ENCODE measurements around the gene KCNMB4. TPM values are rescaled to one million over a fixed set of nuclear protein-coding genes. Genes with fewer than 3 reads are reported as not detected.

The KCNMB4 gene, protein sequence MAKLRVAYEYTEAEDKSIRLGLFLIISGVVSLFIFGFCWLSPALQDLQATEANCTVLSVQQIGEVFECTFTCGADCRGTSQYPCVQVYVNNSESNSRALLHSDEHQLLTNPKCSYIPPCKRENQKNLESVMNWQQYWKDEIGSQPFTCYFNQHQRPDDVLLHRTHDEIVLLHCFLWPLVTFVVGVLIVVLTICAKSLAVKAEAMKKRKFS
- total RNA-seq, result 0.76 TPM

DNA sequence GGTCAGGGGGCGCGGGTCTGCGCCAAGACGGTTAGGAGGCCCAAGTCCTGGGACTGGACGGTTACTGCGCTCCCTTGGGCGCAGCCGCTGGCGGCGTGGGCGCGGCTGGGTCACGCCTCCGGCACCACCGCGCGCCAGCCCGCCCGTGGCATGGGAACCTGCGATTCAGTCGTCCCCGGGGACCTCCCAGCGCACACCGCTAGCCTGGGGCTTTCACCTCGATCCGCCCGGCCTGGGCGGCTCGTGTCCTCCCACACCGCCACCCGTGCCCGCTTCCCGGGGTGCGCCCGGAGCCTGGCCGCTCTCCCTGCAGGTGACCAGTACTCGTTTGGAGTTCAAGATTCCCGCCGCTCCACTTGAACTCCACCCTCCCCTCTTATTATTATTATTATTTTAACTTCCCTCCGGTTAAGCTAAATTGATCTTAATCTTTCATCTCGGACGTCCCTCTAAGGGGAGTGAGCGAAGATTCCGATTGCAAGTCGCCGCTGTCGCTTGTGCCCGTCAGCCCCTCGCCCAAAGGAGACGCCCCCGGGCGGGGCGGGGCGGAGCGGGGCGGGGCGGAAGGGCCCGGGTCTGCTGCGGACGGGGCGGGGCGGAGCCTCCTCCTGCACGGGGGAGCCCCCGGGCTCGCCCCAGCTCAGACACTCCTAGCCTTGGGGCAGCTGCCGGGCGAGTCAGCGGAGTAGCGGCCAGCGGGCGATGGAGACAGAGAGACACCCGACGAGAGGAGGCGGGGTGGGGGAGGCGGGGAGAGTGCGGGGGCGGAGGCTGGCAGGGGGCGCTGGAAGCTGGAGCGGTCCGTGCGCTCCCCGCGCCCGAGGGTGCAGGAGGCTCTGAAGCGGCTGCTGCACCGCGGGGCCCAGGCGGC lies at the start of gene KCNMB4:
KCNMB4 (plus strand) TSS at position 643 of the 871 bp plus-strand sequence. CDS start 445 bp downstream, outside the sequence.
- ATAC-seq, result peak; percentile 72

DNA sequence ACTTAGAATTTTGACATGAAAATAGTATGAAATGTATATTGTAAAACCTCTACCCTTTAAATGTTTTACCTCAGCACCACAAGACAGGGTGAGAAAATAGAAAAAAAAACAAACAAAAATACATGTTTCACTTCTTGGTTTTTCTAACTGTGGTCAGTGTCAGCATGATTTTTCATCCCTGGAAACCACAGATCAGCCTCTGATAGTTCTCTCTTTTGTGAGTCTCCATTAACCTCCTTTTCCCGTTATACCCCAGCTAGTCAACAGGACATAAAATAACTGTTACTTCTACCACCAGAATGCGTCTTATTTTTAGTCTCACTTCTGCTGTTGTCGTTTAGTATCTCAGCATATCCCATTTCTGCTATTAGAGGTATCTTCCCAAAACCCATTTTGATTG lies 48.3 kb upstream of the KCNMB4 start:
- no peak for ATAC-seq

DNA sequence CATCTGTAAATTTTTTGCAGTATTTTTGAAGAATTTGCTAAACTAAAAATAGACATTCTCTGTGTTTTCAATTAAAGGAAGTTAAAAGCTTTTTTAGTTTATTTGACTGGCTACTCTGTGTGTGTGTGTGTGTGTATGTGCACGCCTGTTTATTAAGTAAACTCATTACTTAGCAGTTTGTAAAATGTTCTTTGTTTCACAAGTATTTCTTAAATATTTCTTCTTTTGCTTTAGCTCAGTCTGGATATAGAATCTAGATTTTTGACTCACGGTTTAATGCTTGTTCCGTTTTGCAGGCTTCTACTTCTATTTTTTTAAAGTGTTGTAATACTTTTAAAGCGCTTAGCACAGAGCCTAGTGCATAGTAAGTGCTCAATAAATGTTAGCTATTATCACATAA lies 46.5 kb upstream of the KCNMB4 start:
- ATAC-seq, result no peak

DNA sequence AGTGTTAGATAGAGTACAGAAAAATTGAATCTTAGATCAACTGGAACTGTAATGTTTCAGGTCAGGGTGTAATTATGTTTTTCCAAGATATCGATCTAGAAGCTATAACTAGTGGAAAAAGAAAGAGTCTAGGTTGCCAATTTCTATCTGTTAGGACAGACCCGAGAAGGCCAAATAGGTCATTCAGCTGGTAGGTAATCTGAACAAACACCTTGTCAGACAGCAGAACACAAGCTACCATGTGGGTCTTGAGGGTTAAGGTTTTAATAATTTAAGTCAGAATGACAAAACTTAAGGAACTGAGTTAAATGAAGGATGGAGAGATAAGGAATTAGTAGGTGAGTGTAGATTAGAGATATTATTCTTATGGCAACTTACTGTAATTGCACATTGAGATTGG lies 44.9 kb upstream of the KCNMB4 start:
- ATAC-seq, result no peak

DNA sequence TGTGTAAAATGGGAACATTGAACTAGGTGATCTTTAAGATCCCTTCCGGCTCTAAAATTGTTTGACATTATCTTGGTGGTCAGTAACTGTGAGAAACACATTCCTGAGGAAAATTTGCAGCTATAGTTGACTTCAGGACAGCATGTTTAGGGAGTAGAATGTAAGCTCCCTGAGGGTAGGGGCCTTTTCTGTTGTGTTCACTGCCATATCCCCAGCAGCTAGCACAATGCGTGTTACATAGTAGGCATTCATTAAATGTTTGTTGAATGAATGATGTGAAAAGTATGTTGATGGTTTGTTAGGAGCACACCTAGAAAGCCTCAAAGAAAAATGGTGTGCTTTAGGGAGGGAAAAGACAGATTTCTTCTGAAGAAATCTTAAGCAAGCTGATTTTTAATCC lies 38.5 kb upstream of the KCNMB4 start:
- no peak for ATAC-seq

DNA sequence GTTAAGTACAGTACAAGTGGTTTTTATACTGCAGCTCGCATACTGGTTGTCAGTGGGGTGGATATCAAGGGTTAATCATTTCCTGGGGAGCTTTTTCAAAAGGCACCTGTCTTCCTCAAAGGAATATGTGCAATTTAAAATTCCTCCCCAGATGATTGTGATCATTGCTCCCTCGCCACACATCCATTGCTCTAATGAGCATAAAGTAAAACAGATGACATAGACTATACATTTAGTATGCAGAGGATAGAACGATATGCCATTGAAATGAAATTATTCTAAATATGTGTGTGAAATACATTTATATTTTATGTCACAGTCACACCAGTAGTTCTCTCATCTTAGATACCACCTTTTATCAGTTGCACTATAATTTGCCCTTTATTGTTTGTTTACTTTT lies 36.4 kb upstream of the KCNMB4 start:
- ATAC-seq, result no peak

DNA sequence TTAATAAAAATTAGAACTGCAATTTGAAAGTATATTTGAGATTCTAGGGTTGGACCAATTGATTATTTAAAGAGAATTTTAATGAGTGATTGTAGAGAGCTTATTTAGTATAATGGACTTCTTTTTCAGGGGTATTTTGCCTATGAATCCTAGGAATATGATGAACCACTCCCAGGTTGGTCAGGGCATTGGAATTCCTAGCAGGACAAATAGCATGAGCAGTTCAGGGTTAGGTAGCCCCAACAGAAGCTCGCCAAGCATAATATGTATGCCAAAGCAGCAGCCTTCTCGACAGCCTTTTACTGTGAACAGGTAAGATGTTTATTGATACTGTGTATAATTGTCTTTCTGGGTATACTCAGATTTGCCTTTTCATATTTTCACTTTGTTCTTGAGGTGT lies 35.9 kb upstream of the KCNMB4 start:
- ATAC-seq, result no peak

DNA sequence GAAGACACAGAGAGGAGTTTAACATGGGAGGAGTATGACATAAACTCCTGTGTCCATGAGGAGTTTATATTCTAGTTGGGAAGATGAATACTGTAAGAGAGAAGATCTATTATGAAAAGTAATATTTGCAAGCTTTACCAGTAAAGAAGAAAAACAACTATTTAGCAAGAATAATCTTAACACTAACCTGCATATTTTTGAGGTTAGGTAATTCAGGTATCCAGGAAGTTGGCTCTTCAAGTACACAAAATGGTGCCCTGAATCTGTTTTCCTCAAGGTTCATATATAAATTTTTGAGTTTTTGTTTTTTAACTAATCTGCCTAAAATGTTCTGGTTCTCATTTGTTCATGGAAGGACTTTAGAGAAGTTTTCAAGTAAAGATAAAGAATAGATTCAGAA lies 33.9 kb upstream of the KCNMB4 start:
- ATAC-seq, result no peak

DNA sequence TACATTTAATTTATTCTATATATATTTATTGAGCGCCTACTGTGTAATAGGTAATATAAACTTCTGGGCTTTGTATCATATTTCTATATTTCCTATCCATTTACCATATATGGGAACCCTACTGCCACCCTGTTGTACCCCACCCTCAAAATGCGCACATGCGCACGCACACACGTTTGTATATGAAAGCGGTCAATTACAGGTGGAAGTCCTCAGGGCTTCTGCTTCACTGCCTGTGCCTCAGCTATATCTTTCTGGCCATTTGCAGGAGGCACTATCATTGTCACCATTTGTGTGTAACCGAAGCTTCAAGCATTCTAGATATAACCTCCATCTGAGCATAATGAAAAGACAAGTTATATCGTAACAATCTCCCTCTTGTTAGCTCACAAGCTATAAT lies 31.3 kb upstream of the KCNMB4 start:
- no peak for ATAC-seq

DNA sequence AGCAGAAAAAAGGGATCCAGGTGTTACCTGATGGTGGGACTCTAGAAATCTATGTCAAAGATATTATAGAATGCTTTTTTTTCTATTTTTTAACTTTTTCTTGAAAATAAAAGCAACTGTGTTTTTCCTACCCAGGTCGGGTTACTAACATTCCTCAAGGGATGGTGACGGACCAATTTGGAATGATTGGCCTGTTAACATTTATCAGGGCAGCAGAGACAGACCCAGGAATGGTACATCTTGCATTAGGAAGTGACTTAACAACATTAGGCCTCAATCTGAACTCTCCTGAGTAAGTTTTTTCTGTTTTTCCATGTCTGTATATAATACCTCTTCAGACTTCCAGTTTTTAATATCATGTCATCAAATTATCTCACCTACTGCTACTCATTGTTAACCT lies 27.6 kb upstream of the KCNMB4 start:
- ATAC-seq, result no peak

DNA sequence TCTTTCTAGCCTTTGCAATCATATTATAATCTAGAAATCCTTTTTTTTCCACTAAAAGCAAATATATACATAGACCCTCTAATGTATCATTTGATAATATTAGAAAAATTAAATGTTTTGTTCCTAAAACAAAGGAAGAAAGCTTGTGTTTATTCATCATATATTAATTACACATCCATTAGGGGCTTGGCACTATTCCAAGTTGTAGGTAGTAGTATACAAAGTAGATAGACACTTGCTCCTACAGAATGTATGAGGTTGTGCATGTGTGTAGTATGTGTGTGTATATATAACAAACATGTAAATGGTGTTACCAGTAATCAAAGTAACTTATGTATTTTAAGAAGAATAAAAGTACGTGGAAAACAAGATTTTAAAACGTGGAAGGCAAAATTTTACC lies 15.0 kb upstream of the KCNMB4 start:
- ATAC-seq, result no peak

DNA sequence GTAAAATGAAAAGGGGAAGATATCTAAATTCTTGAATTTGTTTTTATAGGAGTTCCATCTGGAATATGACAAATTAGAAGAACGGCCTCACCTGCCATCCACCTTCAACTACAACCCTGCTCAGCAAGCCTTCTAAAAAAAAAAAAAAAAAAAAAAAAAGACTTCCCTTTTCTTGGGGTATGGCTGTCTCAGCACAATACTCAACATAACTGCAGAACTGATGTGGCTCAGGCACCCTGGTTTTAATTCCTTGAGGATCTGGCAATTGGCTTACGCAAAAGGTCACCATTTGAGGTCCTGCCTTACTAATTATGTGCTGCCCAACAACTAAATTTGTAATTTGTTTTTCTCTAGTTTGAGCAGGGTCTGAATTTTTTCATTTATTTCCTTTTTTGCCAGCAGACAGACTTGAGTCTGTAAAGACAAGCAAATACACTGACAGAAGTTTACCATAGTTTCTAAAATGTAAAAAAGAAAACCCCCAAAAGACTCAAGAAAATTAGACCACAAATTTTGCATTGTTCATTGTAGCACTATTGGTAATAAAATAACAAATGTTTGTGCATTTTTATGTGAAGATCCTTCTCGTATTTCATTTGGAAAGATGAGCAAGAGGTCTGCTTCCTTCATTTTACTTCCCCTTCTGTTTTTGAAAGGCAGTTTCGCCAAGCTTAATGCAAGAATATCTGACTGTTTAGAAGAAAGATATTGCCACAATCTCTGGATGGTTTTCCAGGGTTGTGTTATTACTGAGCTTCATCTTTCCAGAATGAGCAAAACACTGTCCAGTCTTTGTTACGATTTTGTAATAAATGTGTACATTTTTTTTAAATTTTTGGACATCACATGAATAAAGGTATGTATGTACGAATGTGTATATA lies 12.1 kb upstream of the KCNMB4 start:
- no peak for ATAC-seq

DNA sequence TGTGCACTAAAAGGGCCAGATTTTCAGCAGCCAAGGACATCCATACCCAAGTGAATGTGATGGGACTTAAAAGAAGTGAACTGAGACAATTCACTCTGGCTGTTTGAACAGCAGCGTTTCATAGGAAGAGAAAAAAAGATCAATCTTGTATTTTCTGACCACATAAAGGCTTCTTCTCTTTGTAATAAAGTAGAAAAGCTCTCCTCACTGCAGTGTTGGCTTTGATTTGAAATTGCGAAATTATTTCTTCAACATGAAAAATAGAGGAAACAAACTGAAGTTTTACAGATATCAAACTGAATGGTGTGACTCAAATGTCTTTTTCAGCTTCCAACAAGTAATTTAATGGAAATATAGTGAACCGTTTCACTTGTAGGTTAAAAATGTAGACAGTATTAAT lies 11.3 kb upstream of the KCNMB4 start:
- ATAC-seq, result no peak

DNA sequence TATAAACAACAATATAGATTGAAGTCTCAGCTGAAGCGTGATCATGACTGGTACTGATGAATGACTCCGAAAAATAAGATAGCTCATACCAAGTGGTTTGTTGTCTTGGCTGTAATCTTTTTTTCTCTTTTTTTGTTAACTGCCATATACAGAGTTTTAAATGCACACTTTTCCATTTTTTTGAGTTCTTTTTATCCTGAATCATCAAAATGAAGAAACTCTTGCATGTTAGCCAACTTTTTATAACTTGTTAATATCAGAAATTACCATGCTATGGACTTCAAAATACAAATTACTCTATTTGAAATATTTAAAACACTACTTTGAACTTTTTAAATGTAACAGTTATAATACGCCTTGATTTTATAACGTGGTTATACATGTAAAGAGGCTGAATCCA lies 10.1 kb upstream of the KCNMB4 start:
- ATAC-seq, result no peak

DNA sequence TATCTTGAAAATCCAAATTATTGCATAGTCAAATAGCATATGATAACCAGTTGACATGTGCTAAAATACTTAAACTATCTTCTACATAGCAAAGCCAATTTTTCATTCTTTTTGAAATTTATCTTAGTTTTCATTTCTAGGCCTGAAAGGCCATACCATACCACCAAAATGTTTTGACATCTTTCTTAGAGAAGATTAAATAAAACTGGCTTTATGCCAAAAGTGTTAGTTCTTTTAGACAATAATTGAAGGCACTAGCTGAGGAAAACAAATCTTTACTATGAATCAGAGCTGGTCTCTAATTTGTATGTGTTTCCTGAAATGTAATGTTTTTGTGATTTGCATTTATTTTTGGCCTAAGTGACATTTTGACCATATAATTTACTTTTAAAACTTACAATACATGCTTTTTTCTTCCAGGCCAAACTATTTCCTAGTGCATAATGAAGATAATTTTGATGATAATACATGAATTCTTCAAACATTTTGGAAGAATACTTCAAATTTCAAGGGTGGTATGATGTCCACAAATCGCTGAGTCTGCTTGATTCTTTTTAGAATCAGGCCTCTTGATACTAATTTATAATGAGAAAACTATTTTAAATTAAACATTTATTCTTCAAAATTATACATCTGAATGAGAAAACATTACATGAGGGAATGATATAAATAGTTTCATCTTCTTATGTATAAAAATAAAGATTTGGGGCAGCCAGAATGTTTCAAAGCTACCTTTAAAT lies 6.5 kb upstream of the KCNMB4 start:
- ATAC-seq, result no peak

DNA sequence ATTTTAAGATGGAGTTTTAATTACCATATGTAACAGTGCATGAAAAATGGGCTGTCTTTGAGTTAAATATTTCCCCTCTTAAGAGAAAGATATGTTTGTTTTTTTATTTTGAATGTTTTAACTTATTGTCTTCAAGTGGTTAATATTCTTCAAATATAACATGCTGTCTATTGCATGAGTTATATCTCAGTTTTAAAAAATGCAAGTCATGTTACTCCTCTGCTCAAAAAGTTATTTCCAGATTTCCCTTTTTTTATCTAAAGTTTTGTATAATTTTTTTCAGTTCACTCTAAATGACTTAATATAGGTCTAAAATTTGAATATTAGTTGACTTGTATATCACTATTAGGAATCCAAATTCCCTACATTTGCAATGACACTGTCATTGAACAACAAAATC lies 5.9 kb upstream of the KCNMB4 start:
- no peak for ATAC-seq

DNA sequence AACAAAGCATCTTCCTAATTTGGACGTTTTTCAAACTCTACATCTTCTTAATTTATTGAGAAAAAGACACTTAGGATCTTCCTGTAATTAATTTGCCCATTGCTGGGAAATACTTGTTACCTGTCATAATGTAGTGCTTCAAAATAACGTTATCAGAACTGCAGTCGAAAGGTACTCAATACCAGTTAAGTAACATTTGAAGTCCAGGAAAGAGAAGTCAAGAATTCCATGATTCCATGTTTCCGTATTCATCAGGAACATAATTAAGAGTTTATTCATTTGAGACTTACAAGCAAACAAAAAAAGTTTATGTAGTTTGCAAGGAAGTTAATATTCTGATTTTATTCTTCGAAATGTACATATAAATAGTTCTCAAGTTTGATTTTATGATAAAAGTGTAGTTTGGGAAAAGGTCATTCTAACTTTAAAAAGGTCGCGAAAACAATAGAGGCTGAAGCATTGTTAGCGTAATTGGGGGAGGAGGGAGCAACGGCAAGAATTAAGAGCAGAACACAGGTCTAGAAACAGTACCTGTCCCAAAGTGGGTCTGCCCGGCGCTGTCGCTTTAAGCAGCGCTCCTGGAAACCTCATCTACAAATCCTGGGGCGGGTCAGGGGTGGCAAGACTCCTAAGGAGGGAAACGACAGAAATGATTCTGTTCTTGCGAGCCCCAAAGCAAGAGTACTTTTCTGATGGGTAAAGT lies 1.2 kb upstream of the KCNMB4 start:
- no peak for ATAC-seq

DNA sequence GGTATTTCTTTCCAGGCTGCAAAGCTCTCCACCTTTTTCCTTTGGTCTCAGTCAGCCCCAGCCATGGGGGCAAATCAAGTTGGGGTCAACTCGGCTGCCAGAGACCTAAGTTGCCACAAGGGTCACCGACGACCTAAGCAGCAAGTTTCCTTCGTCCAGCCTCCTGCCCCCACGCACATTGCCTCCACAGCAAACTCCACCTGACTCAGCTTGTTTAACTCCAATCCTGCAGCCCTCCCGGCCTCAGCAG lies 767 bp upstream of the KCNMB4 start:
- no peak for ATAC-seq

DNA sequence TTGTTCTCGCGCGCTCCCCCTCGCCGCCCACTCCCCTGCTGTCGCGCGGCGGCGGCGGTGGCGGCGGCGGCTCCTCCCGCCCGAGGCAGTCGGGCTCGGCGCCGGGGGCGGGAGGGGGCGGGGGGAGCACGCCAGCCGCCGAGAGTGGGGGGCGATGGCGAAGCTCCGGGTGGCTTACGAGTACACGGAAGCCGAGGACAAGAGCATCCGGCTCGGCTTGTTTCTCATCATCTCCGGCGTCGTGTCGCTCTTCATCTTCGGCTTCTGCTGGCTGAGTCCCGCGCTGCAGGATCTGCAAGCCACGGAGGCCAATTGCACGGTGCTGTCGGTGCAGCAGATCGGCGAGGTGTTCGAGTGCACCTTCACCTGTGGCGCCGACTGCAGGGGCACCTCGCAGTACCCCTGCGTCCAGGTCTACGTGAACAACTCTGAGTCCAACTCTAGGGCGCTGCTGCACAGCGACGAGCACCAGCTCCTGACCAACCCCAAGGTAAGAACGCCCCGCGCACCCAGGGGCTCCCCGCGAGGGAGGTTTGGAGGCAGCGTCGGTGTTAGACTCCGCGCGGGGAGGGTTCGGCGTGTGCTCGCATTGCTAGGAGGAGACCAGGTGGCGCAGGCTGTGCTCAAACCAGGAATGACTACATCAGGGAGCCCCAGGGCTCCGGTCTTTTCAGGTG lies 629 bp downstream of the KCNMB4 start:
- peak; percentile 63 for ATAC-seq

DNA sequence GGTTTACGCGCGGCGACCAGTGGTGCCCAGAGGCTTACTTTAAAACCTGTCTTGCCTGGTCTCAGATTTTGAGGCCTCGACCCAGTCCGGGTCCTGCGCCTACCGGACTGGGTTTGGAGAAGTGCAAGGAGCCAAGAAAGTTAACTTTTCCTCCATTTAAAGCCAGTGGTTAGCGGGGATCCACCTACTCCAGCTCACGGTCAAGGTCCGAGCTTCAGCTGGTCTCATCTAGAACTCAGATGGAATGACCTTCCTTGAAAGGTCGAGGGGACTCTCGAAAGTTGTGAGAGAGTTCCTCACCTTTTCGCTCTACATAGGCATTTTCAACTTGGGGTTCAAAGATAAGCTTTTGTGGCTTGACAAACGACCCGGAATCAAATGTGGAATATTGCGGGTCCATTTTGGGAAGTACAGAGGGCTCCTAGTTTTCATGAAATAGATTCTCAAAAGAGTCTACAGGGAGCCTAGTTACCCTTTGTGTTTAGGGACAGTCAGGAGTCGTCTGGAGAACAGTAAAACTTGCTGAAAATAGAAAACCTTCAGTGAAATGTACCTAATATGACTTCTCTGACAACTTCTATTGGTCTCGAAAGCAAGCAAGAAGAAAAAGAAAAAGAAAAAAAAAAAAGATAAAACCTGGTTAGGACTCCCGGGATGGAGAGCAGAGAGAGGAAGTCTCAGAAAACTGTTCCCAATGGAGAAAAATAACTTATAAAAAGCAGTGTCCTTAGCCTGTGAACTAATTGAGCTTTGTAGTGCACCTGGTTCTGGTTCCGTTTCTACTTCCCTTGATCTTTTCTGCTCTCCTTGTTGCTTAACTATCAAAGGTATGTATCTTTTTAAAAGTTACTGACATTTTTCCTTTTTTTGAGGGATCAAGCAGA lies 1.4 kb downstream of the KCNMB4 start:
- no peak for ATAC-seq

DNA sequence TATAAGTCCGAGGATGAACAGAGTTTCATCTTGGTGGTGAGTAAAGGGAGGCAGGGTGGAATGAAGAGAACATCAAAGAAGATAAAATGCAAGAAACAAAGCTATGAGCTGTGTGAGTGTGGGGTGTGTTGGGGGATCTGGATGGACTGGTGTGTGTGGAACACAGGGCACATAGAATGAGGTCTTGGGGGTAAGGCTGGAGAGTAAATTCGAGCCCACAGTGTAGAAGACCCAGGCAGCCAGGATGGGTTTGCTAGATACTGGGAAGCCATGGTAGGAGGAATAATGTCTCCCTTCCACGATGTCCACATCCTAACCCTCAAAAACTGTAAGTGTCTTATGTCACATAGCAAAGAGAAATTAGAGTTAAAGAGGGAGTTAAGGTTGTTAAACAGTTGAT lies 6.8 kb downstream of the KCNMB4 start:
- no peak for ATAC-seq
